ENCODE measurements around the gene ATAD3B.
A peak's percentile ranks its signal among the peaks of the same experiment; 100 is the strongest.

ATAD3B gene

GRCh38 chr1:1536019-1536937, 64.7 kb downstream of the ATAD3B start:
- DNase-seq = no peak

- no peak for DNase-seq
These were observed 65.5 kb downstream of the ATAD3B start for GRCh38 chr1:1536938-1537546.

DNA sequence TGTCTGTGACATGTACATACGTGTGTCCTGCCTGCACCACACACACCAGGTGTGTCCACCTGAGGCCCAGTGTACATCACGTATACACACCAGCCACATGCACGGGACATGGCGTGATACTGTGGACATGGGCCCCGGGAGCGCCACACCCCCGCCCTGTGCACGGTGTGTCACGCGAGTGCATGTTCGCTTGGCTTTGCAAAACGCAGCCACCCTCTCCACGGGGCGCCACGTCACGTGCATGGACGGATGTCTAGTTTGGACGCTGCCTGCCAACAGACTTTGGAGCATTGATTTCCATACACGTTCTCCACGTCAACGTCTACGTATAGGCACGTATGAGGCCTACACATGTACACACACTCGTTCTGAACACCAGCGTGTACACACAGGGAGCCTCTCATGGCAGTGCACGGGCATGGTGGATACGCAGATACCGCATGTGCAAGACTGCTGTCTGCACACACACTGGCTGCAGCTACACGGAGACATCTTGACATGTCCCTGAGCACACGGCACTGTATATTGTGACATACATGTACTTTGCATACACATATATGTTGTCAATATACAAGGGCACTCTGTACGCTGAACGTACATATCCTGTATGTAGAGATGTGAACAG, 66.2 kb downstream of the ATAD3B start:
- DNase-seq = no peak

GRCh38 chr1:1538334-1538733, 66.8 kb downstream of the ATAD3B start:
- DNase-seq = no peak

- DNase-seq = no peak
These were observed 67.4 kb downstream of the ATAD3B start for GRCh38 chr1:1538989-1539309.

GRCh38 chr1:1539310-1540089, 67.9 kb downstream of the ATAD3B start:
- DNase-seq = no peak

GRCh38 chr1:1540090-1540817, 68.7 kb downstream of the ATAD3B start, which contains the start of gene TMEM240:
TSS of gene TMEM240 (minus strand) at chr1:1540624. CDS start at chr1:1540346, 278 bp downstream.
- DNase-seq = peak; percentile 52

- DNase-seq = no peak
These were observed 69.5 kb downstream of the ATAD3B start for GRCh38 chr1:1540818-1541628.

GRCh38 chr1:1541956-1542765, 70.6 kb downstream of the ATAD3B start:
- no peak for DNase-seq

DNA sequence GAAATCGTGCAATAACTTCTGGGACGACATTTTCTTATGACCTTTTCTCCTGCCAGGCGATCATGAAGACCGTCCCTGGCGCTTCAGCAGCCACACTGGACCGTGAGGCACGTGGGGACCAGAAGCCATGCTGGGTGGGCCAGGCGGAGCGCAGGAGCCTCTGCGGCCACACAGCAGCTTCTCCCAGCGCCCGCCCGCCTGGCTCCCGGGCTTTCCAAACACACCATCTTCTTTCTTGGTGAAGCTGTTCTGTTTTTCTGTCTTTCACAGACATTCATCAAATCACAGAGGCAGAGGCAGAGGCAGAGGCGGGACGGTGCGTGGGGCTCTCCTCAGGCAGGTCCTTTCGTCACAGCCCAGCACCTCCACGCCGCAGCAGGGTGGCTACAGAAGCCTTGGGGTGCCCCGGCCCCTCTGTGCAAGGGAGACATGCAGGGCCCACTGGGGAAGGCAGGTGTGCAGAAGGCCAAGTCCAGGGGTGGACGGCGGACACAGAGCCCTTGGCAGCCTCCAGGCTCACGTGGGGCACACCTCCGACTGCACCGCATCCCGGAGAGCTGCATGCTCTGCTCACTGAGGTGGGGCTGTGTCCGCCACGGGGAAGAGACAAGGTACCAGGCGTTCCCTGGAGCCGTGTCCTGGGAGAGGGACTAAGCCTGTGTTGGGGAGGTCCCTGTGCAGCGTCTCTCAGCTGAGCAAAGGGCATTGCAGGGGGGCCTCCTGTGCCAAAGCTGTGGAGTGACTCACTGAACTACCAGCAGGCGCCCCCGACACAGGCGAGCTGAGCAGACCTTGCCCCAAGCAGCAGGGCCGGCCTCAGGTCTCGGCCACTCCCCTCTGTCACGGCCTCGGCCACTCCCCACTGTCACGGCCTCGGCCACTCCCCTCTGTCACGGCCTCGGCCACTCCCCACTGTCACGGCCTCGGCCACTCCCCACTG, 71.5 kb downstream of the ATAD3B start:
- no peak for DNase-seq

DNA sequence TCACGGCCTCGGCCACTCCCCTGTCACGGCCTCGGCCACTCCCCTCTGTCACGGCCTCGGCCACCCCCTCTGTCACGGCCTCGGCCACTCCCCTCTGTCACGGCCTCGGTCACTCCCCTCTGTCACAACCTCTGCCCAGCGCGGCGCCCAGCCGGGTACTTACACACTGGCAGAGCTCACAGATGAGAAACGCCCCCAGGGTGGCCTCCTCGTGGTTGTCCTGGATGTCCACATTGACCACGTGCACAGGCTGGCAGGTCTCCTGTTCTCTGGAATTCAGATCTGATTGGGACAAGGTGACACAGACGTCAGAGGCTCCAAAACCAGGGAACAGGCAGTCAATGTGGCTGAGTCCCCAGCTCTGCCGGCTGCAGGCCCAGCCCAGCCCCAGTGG, 72.1 kb downstream of the ATAD3B start:
- no peak for DNase-seq

DNA sequence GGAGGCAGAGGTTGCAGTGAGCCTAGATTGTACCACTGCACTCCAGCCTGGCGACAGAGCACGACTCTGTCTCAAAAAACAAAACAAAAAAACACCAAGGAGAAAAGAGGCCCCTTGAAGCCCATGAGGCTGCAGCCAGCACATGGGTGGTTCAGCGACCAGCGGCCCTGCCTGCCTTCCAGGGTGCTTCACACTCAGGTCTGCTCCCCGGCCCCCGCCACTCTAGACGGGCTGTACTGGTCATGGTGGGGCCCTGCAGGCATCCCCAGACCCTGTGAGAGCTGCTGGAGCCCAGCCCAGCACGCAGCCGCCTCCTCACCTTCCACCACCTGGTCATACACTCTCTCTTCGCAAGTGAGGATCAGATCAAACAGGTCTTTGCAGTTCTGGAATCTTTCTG, 73.0 kb downstream of the ATAD3B start:
- DNase-seq = no peak

Measured in activated CD4-positive, alpha-beta T cell treated with anti-CD3 and anti-CD28 coated beads, Interleukin-10, Interleukin-2, amounts not matched to agents 100 ng/mL and 50 ng/mL, durations not matched to agents 16 hours and 8 hours (primary cell).